Peyer's patch (tissue), 4 donors: ENCODE results near the gene LRRK1. TPM values are rescaled to one million over a fixed set of nuclear protein-coding genes. Genes with fewer than 3 reads are reported as not detected.
A peak's percentile ranks its signal among the peaks of the same experiment; 100 is the strongest.

ENCODE experiments used
- DNase-seq, 3 donors: peaks; one replicate each; pipeline ENCODE4 v3.0.0-alpha.2; 2017 to 2019
- H3K27ac ChIP-seq, 4 donors: fragments of 200-600 bp; sonication (generic); one replicate each; pipeline ENCODE4 v1.5.1; 2016 to 2019
- H3K27me3 ChIP-seq, 2 donors: fragments of 200-600 bp; sonication (generic); one replicate each; pipeline ENCODE4 v1.5.1; 2019
- H3K36me3 ChIP-seq, 3 donors: fragments of 200-600 bp; sonication (generic); one replicate each; pipeline ENCODE4 v1.5.1; 2016 to 2019
- H3K4me1 ChIP-seq, 4 donors: fragments of 200-600 bp; sonication (generic); one replicate each; pipeline ENCODE4 v1.5.1; 2016 to 2019
- H3K4me3 ChIP-seq, 4 donors: fragments of 200-600 bp; sonication (generic); 1 replicate in 3 of 4; 2 replicates in 1 of 4; pipeline ENCODE4 v1.5.1; 2016 to 2019; ENCODE audit warnings: mild to moderate bottlenecking in 1 of 4
- H3K9me3 ChIP-seq, 4 donors: fragments of 200-600 bp; sonication (generic); one replicate each; pipeline ENCODE4 v1.5.1; 2016 to 2019; ENCODE audit warnings: mild to moderate bottlenecking in 1 of 4
- CTCF ChIP-seq, 6 experiments: fragments of 450-650 bp in 4 of 6; fragments of 200-600 bp in 2 of 6; sonication (generic) in 1 of 6; IDR thresholded peaks; one replicate each; pipeline ENCODE4 v1.5.1; 2017 to 2019; ENCODE audit warnings: antibody characterized with exemption in 6 of 6, mild to moderate bottlenecking in 3 of 6, moderate library complexity in 1 of 6
- POLR2A ChIP-seq, 2 donors: fragments of 450-650 bp; IDR thresholded peaks; one replicate each; pipeline ENCODE4 v1.5.1; 2017; ENCODE audit warnings: antibody characterized with exemption in 2 of 2, mild to moderate bottlenecking in 2 of 2, moderate library complexity in 2 of 2
- total RNA-seq, 4 donors: library from RNA; depleted of rRNA; stranded (reverse); fragments of >200 nt; gene quantifications; one replicate each; pipeline ENCODE4 v1.1.0, GENCODE V29; 2016

Gene LRRK1
- total RNA-seq, 4 donors from 2014 or later, result 49.2 to 66.0 (median 55.5) TPM

- DNase-seq, result peak in 1 of 3 donors; percentile 12
- H3K9me3 ChIP-seq, result no peaks in the 10 kb centered on the region
Measured at GRCh38 chr15:101022876-101023275, 103.7 kb downstream of the LRRK1 start.

GRCh38 chr15:101023501-101024072 lies 104.4 kb downstream of the LRRK1 start:
- Histone ChIP-seq H3K4me3 (no peak overlapping the region), H3K36me3 (peaks cover 0 to 60% (median 0%) of the 10 kb centered on the region in 3 donors), H3K27me3 (no peaks in the 10 kb centered on the region), H3K27ac (peak overlapping the region in 3 of 4 donors; percentile 35 to 76 (median 65)), H3K9me3 (no peaks in the 10 kb centered on the region), H3K4me1 (no peaks in the 10 kb centered on the region)
- TF ChIP-seq CTCF (IDR thresholded peaks at IDR 0.05), result no peak
- TF ChIP-seq POLR2A (IDR thresholded peaks at IDR 0.05), result no peak
- peak in 1 of 3 donors; percentile 9 for DNase-seq

More at GRCh38 chr15:101022876-101023275, 103.7 kb downstream of the LRRK1 start:
- TF ChIP-seq CTCF (IDR thresholded peaks at IDR 0.05) (no peak), POLR2A (IDR thresholded peaks at IDR 0.05) (no peak)
- peaks cover 0 to 53% (median 0%) of the 10 kb centered on the region in 3 donors for H3K36me3 ChIP-seq
- peak overlapping the region in 2 of 4 donors; percentile 65 to 76 for H3K27ac ChIP-seq
- H3K4me1 ChIP-seq, result peaks cover 0 to 3% (median 0%) of the 10 kb centered on the region in 4 donors
- H3K4me3 ChIP-seq, result no peak overlapping the region
- no peaks in the 10 kb centered on the region for H3K27me3 ChIP-seq

- peaks cover 0 to 66% (median 0%) of the 10 kb centered on the region in 3 donors for H3K36me3 ChIP-seq
- no peak for TF ChIP-seq CTCF (IDR thresholded peaks at IDR 0.05)
- no peak for TF ChIP-seq POLR2A (IDR thresholded peaks at IDR 0.05)
- H3K4me1 ChIP-seq, result no peaks in the 10 kb centered on the region
- H3K9me3 ChIP-seq, result no peaks in the 10 kb centered on the region
- H3K27me3 ChIP-seq, result no peaks in the 10 kb centered on the region
- H3K4me3 ChIP-seq, result no peak overlapping the region
- DNase-seq, result peak in 2 of 3 donors; percentile 15 to 48
- H3K27ac ChIP-seq, result peak overlapping the region; percentile 21 to 76 (median 50)
Measured at GRCh38 chr15:101024073-101024695, 105.0 kb downstream of the LRRK1 start.

- H3K4me1 ChIP-seq, result no peaks in the 10 kb centered on the region
- TF ChIP-seq POLR2A (IDR thresholded peaks at IDR 0.05), result no peak
- TF ChIP-seq CTCF (IDR thresholded peaks at IDR 0.05), result no peak
- H3K27me3 ChIP-seq, result no peaks in the 10 kb centered on the region
- H3K4me3 ChIP-seq, result no peak overlapping the region
- H3K36me3 ChIP-seq, result peaks cover 0 to 71% (median 0%) of the 10 kb centered on the region in 3 donors
- no peaks in the 10 kb centered on the region for H3K9me3 ChIP-seq
- peak overlapping the region; percentile 21 to 76 (median 48) for H3K27ac ChIP-seq
- peak in 2 of 3 donors; percentile 11 to 39 for DNase-seq
Measured at GRCh38 chr15:101024706-101025500, 105.7 kb downstream of the LRRK1 start.

- peak in 1 of 3 donors; percentile 3 for DNase-seq
- H3K36me3 ChIP-seq, result peaks cover 0 to 77% (median 0%) of the 10 kb centered on the region in 3 donors
Measured at GRCh38 chr15:101025501-101025885, 106.3 kb downstream of the LRRK1 start.

More at GRCh38 chr15:101025501-101025885, 106.3 kb downstream of the LRRK1 start:
- H3K9me3 ChIP-seq, result no peaks in the 10 kb centered on the region
- H3K4me1 ChIP-seq, result no peaks in the 10 kb centered on the region
- H3K27ac ChIP-seq, result peak overlapping the region in 1 of 4 donors; percentile 65
- no peaks in the 10 kb centered on the region for H3K27me3 ChIP-seq
- TF ChIP-seq CTCF (IDR thresholded peaks at IDR 0.05) (no peak), POLR2A (IDR thresholded peaks at IDR 0.05) (no peak)
- no peak overlapping the region for H3K4me3 ChIP-seq
